NT2/D1 (cell line): ENCODE results near the gene BCL2.

ENCODE experiments used
- DNase-seq: peaks from one replicate; pipeline ENCODE4 v3.0.0-alpha.2; 2011; ENCODE audit warnings: low read depth, low spot score
- H3K27me3 ChIP-seq: 2 replicates; pipeline ENCODE4 v1.6.0; 2011; ENCODE audit warnings: mild to moderate bottlenecking; ENCODE audit not compliant: insufficient read length, insufficient read depth
- H3K36me3 ChIP-seq: 2 replicates; pipeline ENCODE4 v1.6.1; 2011; ENCODE audit warnings: mild to moderate bottlenecking, low read length, mixed read lengths; ENCODE audit not compliant: insufficient read depth, insufficient read length
- H3K4me1 ChIP-seq: 2 replicates; pipeline ENCODE4 v1.5.1; 2011; ENCODE audit not compliant: insufficient read depth, insufficient read length
- H3K4me3 ChIP-seq: 2 replicates; pipeline ENCODE4 v1.5.1; 2011; ENCODE audit warnings: low read depth; ENCODE audit not compliant: insufficient read length
- H3K9ac ChIP-seq: 2 replicates; pipeline ENCODE4 v1.6.0; 2011; ENCODE audit warnings: low read depth; ENCODE audit not compliant: insufficient read length
- H3K9me3 ChIP-seq: 2 replicates; pipeline ENCODE4 v1.5.1; 2011; ENCODE audit warnings: mild to moderate bottlenecking, low read length; ENCODE audit not compliant: insufficient read depth
- SUZ12 ChIP-seq: IDR thresholded peaks from 2 replicates; pipeline ENCODE4 v1.6.1; 2011; ENCODE audit not compliant: insufficient read length, insufficient read depth; ENCODE audit errors: extremely low read depth
- YY1 ChIP-seq: IDR thresholded peaks from 2 replicates; pipeline ENCODE4 v1.6.1; 2011; ENCODE audit not compliant: insufficient read length, insufficient read depth
- ZNF274 ChIP-seq: IDR thresholded peaks from 2 replicates; pipeline ENCODE4 v1.6.1; 2011; ENCODE audit warnings: mild to moderate bottlenecking, low read depth, low read length

The BCL2 gene

DNA sequence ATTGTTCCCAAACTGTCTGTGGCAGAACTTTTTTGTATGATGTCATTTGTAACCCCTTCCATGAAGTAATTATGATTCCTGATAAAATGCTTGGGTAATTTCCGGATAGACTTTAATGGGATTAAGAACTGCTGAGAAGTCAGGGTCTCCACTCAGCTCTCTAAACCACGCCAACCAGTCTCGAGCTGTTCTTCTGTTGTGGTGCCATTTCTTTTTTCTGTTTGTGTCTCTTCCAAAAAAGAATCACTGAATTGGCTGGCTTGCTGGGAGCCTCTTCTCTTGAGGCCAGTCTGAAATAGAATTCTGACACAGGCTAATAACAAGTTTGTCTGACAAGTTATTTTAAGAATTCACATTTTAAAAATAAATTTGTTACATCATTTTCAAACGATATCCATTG, 198.9 kb downstream of the BCL2 start:
- TF ChIP-seq ZNF274: no peak
- no peak for TF ChIP-seq YY1
- H3K4me3 ChIP-seq: no peak overlapping the region
- no peaks in the 10 kb centered on the region for H3K4me1 ChIP-seq
- no peak overlapping the region for H3K9ac ChIP-seq
- H3K9me3 ChIP-seq: no peaks in the 10 kb centered on the region
- no peaks in the 10 kb centered on the region for H3K27me3 ChIP-seq
- DNase-seq: no peak
- H3K36me3 ChIP-seq: no peaks in the 10 kb centered on the region

DNA sequence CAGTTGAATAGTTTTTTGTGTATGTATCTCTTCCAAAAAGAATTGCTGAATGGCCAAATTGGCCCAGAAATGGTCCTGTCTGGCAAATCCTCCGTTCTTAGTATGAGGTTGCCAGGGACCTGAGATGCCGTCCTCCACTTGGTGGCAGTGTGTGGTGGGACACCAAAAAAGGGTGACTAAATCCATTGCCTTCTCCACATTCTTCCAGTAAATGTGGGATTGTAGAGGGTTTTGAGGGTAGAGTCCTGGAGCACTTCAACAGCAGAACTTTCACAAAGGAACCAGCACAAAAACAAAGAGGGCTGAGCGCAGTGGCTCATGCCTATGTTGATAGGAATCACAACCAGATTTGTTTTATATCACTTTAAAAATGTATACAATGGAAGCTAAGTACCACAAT, 199.9 kb downstream of the BCL2 start:
- H3K27me3 ChIP-seq: no peaks in the 10 kb centered on the region
- H3K4me3 ChIP-seq: no peak overlapping the region
- no peaks in the 10 kb centered on the region for H3K9me3 ChIP-seq
- H3K9ac ChIP-seq: no peak overlapping the region
- no peaks in the 10 kb centered on the region for H3K4me1 ChIP-seq
- no peak for TF ChIP-seq YY1
- no peak for TF ChIP-seq SUZ12
- no peak for TF ChIP-seq ZNF274
- DNase-seq: peak; percentile 20
- H3K36me3 ChIP-seq: no peaks in the 10 kb centered on the region

DNA sequence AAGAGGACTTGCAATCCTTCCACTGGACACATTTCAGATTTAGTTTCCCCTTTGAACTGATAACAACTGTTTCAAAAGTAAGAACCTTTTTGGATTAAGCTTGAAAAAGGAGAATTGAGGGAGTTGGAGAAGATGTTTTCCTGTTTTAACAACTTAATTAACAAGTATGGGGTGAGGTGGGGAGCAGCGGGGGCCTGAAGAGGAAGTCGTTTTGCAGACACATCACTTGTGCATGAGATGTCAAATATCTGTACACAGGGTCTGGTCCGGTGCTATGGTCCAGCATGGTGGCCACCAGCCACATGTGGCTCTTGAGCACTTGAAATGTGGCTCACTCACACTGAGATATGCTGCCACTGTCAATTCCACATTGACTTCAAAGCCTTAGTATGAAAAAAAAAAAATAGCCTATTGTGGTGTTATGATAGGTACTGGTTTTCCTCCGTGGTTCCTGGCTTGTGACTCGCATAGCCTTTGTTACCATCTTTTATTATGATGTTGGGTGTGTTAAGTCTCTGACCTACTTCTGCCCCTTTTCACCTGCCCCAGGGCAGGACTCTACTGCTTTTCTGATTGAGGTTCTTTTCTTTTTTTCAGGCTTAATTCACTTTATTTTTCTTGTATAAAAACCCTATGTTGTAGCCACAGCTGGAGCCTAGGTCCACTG, 205.5 kb downstream of the BCL2 start:
- Histone ChIP-seq H3K36me3 (no peaks in the 10 kb centered on the region), H3K9ac (no peak overlapping the region), H3K4me1 (no peaks in the 10 kb centered on the region), H3K9me3 (no peaks in the 10 kb centered on the region), H3K4me3 (no peak overlapping the region), H3K27me3 (no peaks in the 10 kb centered on the region)
- no peak for DNase-seq
- TF ChIP-seq SUZ12 (no peak), ZNF274 (no peak), YY1 (no peak)

DNA sequence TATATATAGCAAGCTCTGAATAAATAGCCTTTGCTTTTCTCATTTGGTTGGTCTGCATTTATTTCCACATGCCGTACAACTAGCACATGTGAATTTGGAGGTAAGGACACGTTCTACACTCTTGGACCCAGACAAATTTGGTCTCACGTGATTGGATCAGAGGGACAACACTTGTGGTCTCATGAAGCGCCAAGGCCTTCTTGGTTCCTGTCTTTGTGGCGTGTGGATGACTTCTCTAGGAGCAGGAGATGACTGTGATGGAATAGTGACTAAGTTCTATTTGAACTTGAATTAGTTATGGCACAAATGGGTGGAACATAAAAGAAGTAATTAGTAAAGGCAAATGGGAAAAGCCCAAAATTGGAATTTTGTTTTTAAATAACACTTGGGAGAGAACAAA, 206.9 kb downstream of the BCL2 start:
- H3K36me3 ChIP-seq: no peaks in the 10 kb centered on the region
- no peak overlapping the region for H3K4me3 ChIP-seq
- TF ChIP-seq YY1: no peak
- TF ChIP-seq ZNF274: no peak
- TF ChIP-seq SUZ12: no peak
- no peaks in the 10 kb centered on the region for H3K27me3 ChIP-seq
- DNase-seq: no peak
- no peak overlapping the region for H3K9ac ChIP-seq
- H3K4me1 ChIP-seq: no peaks in the 10 kb centered on the region
- H3K9me3 ChIP-seq: no peaks in the 10 kb centered on the region

DNA sequence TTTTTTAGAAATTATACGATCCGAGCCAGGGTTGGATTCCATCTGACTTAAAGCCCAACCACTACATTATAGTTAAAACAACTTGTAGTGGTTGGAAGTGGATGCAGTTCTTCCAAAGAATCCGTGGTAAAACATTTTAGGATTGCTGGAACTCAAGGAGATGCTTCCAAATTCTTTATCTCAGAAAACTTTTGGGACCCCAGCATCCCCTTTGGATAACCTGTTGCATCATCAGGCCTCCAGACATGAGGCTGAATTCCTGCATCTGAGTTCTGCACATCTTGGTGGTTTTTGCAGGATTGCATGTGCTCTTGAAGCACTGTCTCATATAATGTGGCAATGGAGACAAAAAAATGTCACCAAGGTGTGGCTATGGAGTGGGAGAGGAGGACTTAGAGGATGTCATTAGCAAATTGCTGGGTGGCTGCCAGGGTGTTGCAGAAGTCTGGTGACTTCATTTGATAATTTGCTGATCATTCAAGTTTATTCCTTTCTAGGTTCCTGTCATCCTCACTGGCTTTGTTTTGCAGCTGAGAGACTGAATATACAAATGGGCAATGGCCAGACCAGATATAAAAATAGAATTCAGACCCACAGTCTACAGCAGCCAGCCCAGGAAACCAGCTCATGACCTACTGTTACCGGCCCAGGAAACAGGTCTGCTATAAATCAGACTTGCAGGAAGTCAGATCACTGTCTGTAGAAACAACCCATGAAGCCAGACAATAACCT, 207.7 kb downstream of the BCL2 start:
- DNase-seq: no peak
- no peaks in the 10 kb centered on the region for H3K27me3 ChIP-seq
- H3K4me3 ChIP-seq: no peak overlapping the region
- H3K4me1 ChIP-seq: no peaks in the 10 kb centered on the region
- H3K9me3 ChIP-seq: no peaks in the 10 kb centered on the region
- TF ChIP-seq YY1 (no peak), SUZ12 (no peak), ZNF274 (no peak)
- H3K36me3 ChIP-seq: no peaks in the 10 kb centered on the region
- H3K9ac ChIP-seq: no peak overlapping the region

DNA sequence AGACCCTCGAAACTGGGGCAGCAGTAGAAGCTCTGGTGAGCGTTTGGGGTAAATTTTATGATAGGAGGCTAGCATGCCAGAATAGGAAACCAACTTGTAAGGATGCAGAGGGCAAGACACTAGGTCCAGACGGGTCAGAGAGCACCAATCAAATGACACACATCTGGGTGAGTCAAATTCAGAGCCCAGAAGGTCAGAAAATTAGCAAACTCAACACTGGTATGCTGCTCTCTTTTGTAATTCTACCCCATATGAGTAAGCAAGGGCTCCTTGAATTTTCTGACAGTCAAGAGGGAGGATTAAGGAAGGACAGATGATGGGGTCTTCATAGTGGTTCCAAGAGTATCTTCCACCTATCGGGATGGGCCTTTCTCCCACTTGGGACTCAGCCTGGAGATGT, 209.8 kb downstream of the BCL2 start:
- Histone ChIP-seq H3K9ac (no peak overlapping the region), H3K4me1 (no peaks in the 10 kb centered on the region), H3K36me3 (no peaks in the 10 kb centered on the region), H3K4me3 (no peak overlapping the region), H3K27me3 (no peaks in the 10 kb centered on the region), H3K9me3 (no peaks in the 10 kb centered on the region)
- TF ChIP-seq SUZ12 (no peak), YY1 (no peak), ZNF274 (no peak)
- DNase-seq: no peak

DNA sequence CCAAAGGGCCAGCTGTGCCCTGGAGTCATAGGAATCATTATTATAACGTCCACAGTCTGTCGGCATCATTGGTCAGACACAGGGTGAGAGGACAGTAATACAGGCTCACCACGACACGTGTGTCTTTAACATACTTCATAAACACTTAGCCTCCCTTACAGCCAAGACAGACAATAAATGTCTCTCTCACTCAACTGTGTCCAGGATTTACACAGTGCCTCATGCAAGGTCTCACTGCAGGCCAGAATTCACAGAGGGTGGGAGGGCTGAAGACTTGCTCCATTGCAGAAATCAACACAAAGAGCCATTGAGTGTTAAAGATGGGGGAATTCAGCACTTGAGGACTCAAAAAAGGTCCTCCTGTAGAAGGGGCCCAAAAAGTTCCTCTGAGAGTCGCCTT, 210.5 kb downstream of the BCL2 start:
- H3K27me3 ChIP-seq: no peaks in the 10 kb centered on the region
- TF ChIP-seq YY1: no peak
- no peak for TF ChIP-seq SUZ12
- TF ChIP-seq ZNF274: no peak
- H3K4me1 ChIP-seq: no peaks in the 10 kb centered on the region
- H3K4me3 ChIP-seq: no peak overlapping the region
- no peaks in the 10 kb centered on the region for H3K9me3 ChIP-seq
- DNase-seq: no peak
- no peaks in the 10 kb centered on the region for H3K36me3 ChIP-seq
- H3K9ac ChIP-seq: no peak overlapping the region
